HEK293T (cell line): ENCODE results near the gene NUDT19.
"Not testable (repeated sequence)": the region's sequence is repeated elsewhere in the genome, so short reads cannot be mapped to it uniquely, and the experiment has no call there.

Experiments used
- CTCF ChIA-PET: fragments of 350-600 bp; formaldehyde crosslinking; extraction: SDS; loops from one replicate; lab custom pipeline; 2021; ENCODE audit warnings: antibody characterized with exemption, inconsistent platforms; lab: Yijun Ruan, JAX
- POLR2A ChIA-PET: fragments of 350-600 bp; formaldehyde crosslinking; extraction: SDS; loops from one replicate; lab custom pipeline; 2020; ENCODE audit warnings: antibody characterized with exemption, inconsistent platforms; lab: Yijun Ruan, JAX
- DNase-seq: peaks from one replicate; pipeline ENCODE4 v3.0.0; 2012; ENCODE audit warnings: mixed read lengths; ENCODE audit errors: extremely low spot score
- ARNT ChIP-seq: fragments of 450-650 bp; IDR thresholded peaks from 2 replicates; pipeline ENCODE4 v1.6.1; 2017; ENCODE audit warnings: mild to moderate bottlenecking
- BHLHE40 ChIP-seq: fragments of 450-650 bp; IDR thresholded peaks from 2 replicates; pipeline ENCODE4 v1.6.1; 2016; ENCODE audit warnings: mild to moderate bottlenecking, moderate library complexity, borderline replicate concordance
- CTBP1 ChIP-seq: fragments of 450-650 bp; IDR thresholded peaks from 2 replicates; pipeline ENCODE4 v1.6.1; 2016; ENCODE audit warnings: borderline replicate concordance
- ELF4 ChIP-seq: fragments of 450-650 bp; IDR thresholded peaks from 2 replicates; pipeline ENCODE4 v1.6.1; 2017; ENCODE audit warnings: antibody characterized with exemption
- FOXA1 ChIP-seq: fragments of 450-650 bp; IDR thresholded peaks from 2 replicates; pipeline ENCODE4 v1.6.1; 2016; ENCODE audit warnings: mild to moderate bottlenecking
- FOXK2 ChIP-seq: fragments of 450-650 bp; IDR thresholded peaks from 2 replicates; pipeline ENCODE4 v1.6.1; 2016; ENCODE audit warnings: mild to moderate bottlenecking
- FOXM1 ChIP-seq: fragments of 450-650 bp; IDR thresholded peaks from 2 replicates; pipeline ENCODE4 v1.6.1; 2017; ENCODE audit warnings: mild to moderate bottlenecking, borderline replicate concordance
- HDGF ChIP-seq: fragments of 450-650 bp; IDR thresholded peaks from 2 replicates; pipeline ENCODE4 v1.6.1; 2017; ENCODE audit warnings: antibody characterized with exemption, borderline replicate concordance
- L3MBTL2 ChIP-seq: fragments of 450-650 bp; conservative IDR thresholded peaks from 2 replicates; pipeline ENCODE4 v1.6.1; 2016; ENCODE audit warnings: mild to moderate bottlenecking
- LEF1 ChIP-seq: fragments of 450-650 bp; IDR thresholded peaks from 2 replicates; pipeline ENCODE4 v1.6.1; 2017; ENCODE audit warnings: mild to moderate bottlenecking, borderline replicate concordance
- NFRKB ChIP-seq: fragments of 450-650 bp; IDR thresholded peaks from 2 replicates; pipeline ENCODE4 v1.6.1; 2016; ENCODE audit warnings: mild to moderate bottlenecking, moderate library complexity
- PKNOX1 ChIP-seq: fragments of 450-650 bp; IDR thresholded peaks from 2 replicates; pipeline ENCODE4 v1.6.1; 2016
- SP1 ChIP-seq: fragments of 450-650 bp; IDR thresholded peaks from 2 replicates; pipeline ENCODE4 v1.6.1; 2017
- SUZ12 ChIP-seq: fragments of 450-650 bp; IDR thresholded peaks from 2 replicates; pipeline ENCODE4 v1.6.1; 2016; ENCODE audit warnings: mild to moderate bottlenecking
- TARDBP ChIP-seq: fragments of 450-650 bp; IDR thresholded peaks from 2 replicates; pipeline ENCODE4 v1.6.1; 2016
- ZNF384 ChIP-seq: fragments of 450-650 bp; IDR thresholded peaks from 2 replicates; pipeline ENCODE4 v1.6.1; 2016

NUDT19 gene

GRCh38 chr19:32711747-32712146, 20.1 kb downstream of the NUDT19 start:
- TF ChIP-seq HDGF (no peak), PKNOX1 (no peak), SUZ12 (no peak), FOXM1 (no peak), TARDBP (no peak), CTBP1 (no peak), BHLHE40 (no peak), LEF1 (no peak), L3MBTL2 (no peak), SP1 (no peak)
- ChIA-PET CTCF (no interaction called here), POLR2A (no interaction called here)
- DNase-seq, result no peak

GRCh38 chr19:32716203-32716602, 24.6 kb downstream of the NUDT19 start:
- POLR2A ChIA-PET, CTCF ChIA-PET, DNase-seq: not testable (repeated sequence)

- ChIA-PET POLR2A (no interaction called here), CTCF (no interaction called here)
- TF ChIP-seq ARNT (no peak), FOXM1 (no peak), ELF4 (no peak), CTBP1 (no peak), TARDBP (no peak)
- DNase-seq, result no peak
Measured at GRCh38 chr19:32717496-32717895, 25.9 kb downstream of the NUDT19 start.

GRCh38 chr19:32718286-32718685, 26.7 kb downstream of the NUDT19 start:
- ChIA-PET CTCF (no interaction called here), POLR2A (no interaction called here)
- DNase-seq, result no peak
- TF ChIP-seq FOXK2, result no peak
- no peak for TF ChIP-seq CTBP1
- no peak for TF ChIP-seq FOXA1
- TF ChIP-seq HDGF, result no peak
- TF ChIP-seq ZNF384, result no peak
- TF ChIP-seq ELF4, result no peak
- no peak for TF ChIP-seq LEF1
- TF ChIP-seq SUZ12, result no peak
- no peak for TF ChIP-seq ARNT
- TF ChIP-seq L3MBTL2, result no peak
- TF ChIP-seq FOXM1, result no peak

- no peak for DNase-seq
- ChIA-PET POLR2A (no interaction called here), CTCF (no interaction called here)
- TF ChIP-seq ELF4 (no peak), BHLHE40 (no peak), FOXK2 (no peak), SUZ12 (no peak), L3MBTL2 (no peak), HDGF (no peak), PKNOX1 (no peak), FOXA1 (no peak), ARNT (no peak), LEF1 (no peak), CTBP1 (no peak), NFRKB (no peak), SP1 (no peak), ZNF384 (no peak), FOXM1 (no peak), TARDBP (no peak)
Measured at GRCh38 chr19:32719611-32720059, 28.0 kb downstream of the NUDT19 start, which contains the start of gene TDRD12. Gene TDRD12, plus strand, starts transcription at chr19:32719767. Its CDS starts 306 bp downstream, at chr19:32720073.

- ChIA-PET POLR2A (no interaction called here), CTCF (no interaction called here)
- no peak for DNase-seq
- TF ChIP-seq FOXA1 (no peak), ZNF384 (no peak)
Measured at GRCh38 chr19:32720216-32720935, 28.8 kb downstream of the NUDT19 start.

GRCh38 chr19:32720936-32721250, 29.3 kb downstream of the NUDT19 start:
- CTCF ChIA-PET, result no interaction called here
- no peak for DNase-seq
- TF ChIP-seq ELF4 (no peak), BHLHE40 (no peak), LEF1 (no peak), CTBP1 (no peak), TARDBP (no peak), ARNT (no peak), HDGF (no peak), FOXM1 (no peak), ZNF384 (no peak)
- POLR2A ChIA-PET, result no interaction called here

- TF ChIP-seq LEF1, result no peak
- no peak for TF ChIP-seq SP1
- TF ChIP-seq SUZ12, result no peak
- no peak for TF ChIP-seq HDGF
- no peak for TF ChIP-seq BHLHE40
- TF ChIP-seq PKNOX1, result no peak
- no peak for TF ChIP-seq FOXA1
- TF ChIP-seq FOXM1, result no peak
- no peak for TF ChIP-seq L3MBTL2
- TF ChIP-seq ARNT, result no peak
- TF ChIP-seq NFRKB, result no peak
- no peak for TF ChIP-seq TARDBP
- no peak for TF ChIP-seq CTBP1
- no peak for TF ChIP-seq ZNF384
- TF ChIP-seq ELF4, result no peak
- no peak for TF ChIP-seq FOXK2
- ChIA-PET POLR2A (no interaction called here), CTCF (no interaction called here)
- no peak for DNase-seq
Measured at GRCh38 chr19:32735936-32736335, 44.3 kb downstream of the NUDT19 start.
